ENCODE data around the gene SLC48A1.
A peak's percentile ranks its signal among the peaks of the same experiment; 100 is the strongest.

The SLC48A1 gene

GRCh38 chr12:47762850-47763465 lies 10.1 kb upstream of the SLC48A1 start:
- Histone ChIP-seq H3K27me3 (replicated peaks; ENCODE audit: control insufficient read depth, insufficient read depth, low read length) (no peaks in the 10 kb centered on the region), H3K36me3 (ENCODE audit: control insufficient read depth, insufficient read depth, low read length) (no peaks in the 10 kb centered on the region), H3K4me3 (replicated peaks; ENCODE audit: low read depth, low read length) (no peak overlapping the region)
- no peak for TF ChIP-seq CTCF (IDR thresholded peaks at IDR 0.05; ENCODE audit: insufficient read depth, low read length, poor library complexity, severe bottlenecking)
- no peak for DNase-seq (ENCODE audit: extremely low read depth, insufficient read length)

- Histone ChIP-seq H3K36me3 (ENCODE audit: control insufficient read depth, insufficient read depth, low read length) (no peaks in the 10 kb centered on the region), H3K27me3 (replicated peaks; ENCODE audit: control insufficient read depth, insufficient read depth, low read length) (no peaks in the 10 kb centered on the region; the same call in 1 of the 2 replicates), H3K4me3 (replicated peaks; ENCODE audit: low read depth, low read length) (no peak overlapping the region)
- DNase-seq (ENCODE audit: extremely low read depth, insufficient read length): no peak
- TF ChIP-seq CTCF (IDR thresholded peaks at IDR 0.05; ENCODE audit: insufficient read depth, low read length, poor library complexity, severe bottlenecking): no peak
Measured at GRCh38 chr12:47763481-47764346, 9.3 kb upstream of the SLC48A1 start.

DNA sequence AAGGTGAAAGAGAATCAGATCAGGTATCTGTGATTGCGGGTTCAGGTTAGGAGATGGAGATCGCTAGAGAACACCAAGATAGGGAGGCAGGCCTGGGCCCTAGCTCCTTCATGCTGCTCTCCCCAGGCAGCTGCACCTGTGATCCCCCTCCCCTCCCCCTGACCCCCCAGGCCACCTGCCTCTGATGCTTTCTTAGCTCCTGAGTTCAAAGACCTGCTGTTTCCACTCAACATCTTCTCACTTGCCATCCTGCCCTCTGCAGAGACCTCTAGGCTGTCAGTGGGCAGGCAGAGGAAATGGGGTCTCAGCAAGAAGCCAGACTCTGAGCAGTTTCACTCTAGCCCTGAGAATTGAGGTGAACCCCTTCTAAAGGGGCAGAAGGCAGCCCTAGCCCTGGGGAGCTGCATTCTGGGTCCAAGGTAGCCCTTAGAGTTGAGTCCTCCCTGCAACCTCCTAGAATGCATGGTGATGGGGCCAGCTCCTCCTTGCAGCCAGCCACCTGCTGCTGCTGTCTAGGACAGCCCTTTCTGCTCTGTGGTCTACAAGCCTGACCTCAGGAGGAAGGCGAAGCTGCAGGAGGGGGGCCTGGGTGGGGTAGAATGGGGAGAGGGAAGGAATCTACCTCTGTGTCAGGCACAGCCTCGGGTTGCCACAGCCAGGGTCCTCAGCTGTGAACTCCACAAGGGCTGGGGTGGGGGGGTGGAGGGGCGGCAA lies 6.4 kb upstream of the SLC48A1 start:
- no peaks in the 10 kb centered on the region for H3K36me3 ChIP-seq (ENCODE audit: control insufficient read depth, insufficient read depth, low read length)
- no peaks in the 10 kb centered on the region; the same call in 1 of the 2 replicates for H3K27me3 ChIP-seq (replicated peaks; ENCODE audit: control insufficient read depth, insufficient read depth, low read length)
- no peak for TF ChIP-seq CTCF (IDR thresholded peaks at IDR 0.05; ENCODE audit: insufficient read depth, low read length, poor library complexity, severe bottlenecking)
- H3K4me3 ChIP-seq (replicated peaks; ENCODE audit: low read depth, low read length): no peak overlapping the region
- no peak for DNase-seq (ENCODE audit: extremely low read depth, insufficient read length)

DNA sequence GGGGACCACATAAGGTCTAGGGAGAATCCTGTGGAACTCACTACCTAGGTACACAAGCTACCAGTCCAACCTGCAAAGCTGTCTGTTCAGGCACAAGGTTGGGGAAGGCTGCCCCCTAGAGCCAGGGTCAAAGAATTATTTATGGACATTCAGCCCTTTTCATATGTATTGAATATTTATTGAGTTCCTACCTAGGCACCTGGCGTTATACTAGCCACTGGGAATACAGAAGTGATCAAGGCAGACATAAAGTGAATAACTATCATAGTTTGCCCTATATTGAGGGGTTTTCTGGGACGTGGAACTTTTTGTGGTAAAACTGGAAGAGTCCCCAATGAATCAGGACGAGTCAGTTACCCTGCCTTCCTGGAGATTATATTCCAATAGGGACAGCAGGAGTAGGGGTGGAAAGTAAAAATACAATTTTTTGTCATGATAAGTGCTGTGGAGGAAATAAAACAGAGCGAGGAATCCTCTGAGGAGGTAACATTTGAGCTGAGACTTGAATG lies 5.8 kb upstream of the SLC48A1 start:
- Histone ChIP-seq H3K27me3 (replicated peaks; ENCODE audit: control insufficient read depth, insufficient read depth, low read length) (no peaks in the 10 kb centered on the region; the same call in 1 of the 2 replicates), H3K36me3 (ENCODE audit: control insufficient read depth, insufficient read depth, low read length) (no peaks in the 10 kb centered on the region), H3K4me3 (replicated peaks; ENCODE audit: low read depth, low read length) (no peak overlapping the region)
- peak; percentile 70 for TF ChIP-seq CTCF (IDR thresholded peaks at IDR 0.05; ENCODE audit: insufficient read depth, low read length, poor library complexity, severe bottlenecking)
- DNase-seq (ENCODE audit: extremely low read depth, insufficient read length): no peak

- Histone ChIP-seq H3K27me3 (replicated peaks; ENCODE audit: control insufficient read depth, insufficient read depth, low read length) (no peaks in the 10 kb centered on the region; the same call in 1 of the 2 replicates), H3K4me3 (replicated peaks; ENCODE audit: low read depth, low read length) (no peak overlapping the region), H3K36me3 (ENCODE audit: control insufficient read depth, insufficient read depth, low read length) (no peaks in the 10 kb centered on the region)
- no peak for TF ChIP-seq CTCF (IDR thresholded peaks at IDR 0.05; ENCODE audit: insufficient read depth, low read length, poor library complexity, severe bottlenecking)
- no peak for DNase-seq (ENCODE audit: extremely low read depth, insufficient read length)
Measured at GRCh38 chr12:47768323-47768811, 4.7 kb upstream of the SLC48A1 start.
